ENCODE data around the gene TOB1. TPM values are rescaled to one million over a fixed set of nuclear protein-coding genes. Genes with fewer than 3 reads are reported as not detected.

The TOB1 gene
- total and polyA plus RNA-seq, 9 donors = 19.8 to 73.2 (median 55.2) TPM

DNA sequence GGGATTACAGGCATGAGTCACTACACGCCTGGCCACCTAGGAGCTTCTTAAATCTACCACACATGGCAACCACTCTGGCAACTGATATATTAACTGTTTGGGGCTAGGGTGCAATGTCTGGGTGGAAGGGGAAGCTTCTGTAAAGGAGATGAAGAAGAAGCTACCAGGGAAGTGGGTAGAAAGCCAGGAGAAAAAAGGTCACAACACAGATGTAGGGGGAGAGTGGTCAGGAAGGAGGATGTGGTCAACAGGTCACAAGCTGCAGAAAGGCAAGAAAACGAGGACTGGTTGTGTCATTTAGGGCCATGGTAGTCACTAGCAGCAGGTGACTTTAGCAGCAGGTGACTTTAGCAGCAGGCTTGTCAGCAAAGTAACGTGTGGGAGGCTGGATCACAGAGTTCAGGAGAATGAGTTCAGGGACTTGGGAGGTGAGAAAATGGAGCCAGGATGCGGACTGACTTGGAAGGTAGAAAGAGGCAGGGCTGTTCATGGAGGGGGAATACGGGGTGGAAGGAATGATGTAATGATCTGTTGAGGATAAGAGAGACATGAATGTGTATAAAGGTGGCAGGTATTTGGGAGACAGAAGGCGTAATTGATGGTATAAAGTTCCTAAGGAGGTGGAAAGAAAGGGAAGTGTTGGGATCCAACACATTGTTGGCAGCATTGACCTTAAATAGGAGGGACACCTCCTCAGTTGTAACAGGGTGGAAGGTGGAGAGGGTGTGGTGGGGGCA, 47.1 kb downstream of the TOB1 start:
- Histone ChIP-seq H3K27me3 (ENCODE audit: control insufficient read depth, insufficient read depth, low read length) (peaks cover 4% of the 10 kb centered on the region), H3K9me3 (replicated peaks; ENCODE audit: control insufficient read depth, low read depth, low read length) (no peaks in the 10 kb centered on the region), H3K4me1 (ENCODE audit: control insufficient read depth, insufficient read depth, low read length) (no peaks in the 10 kb centered on the region), H3K4me3 (ENCODE audit: low read length) (no peak overlapping the region), H3K36me3 (ENCODE audit: control insufficient read depth, insufficient read depth, low read length) (no peaks in the 10 kb centered on the region), H3K27ac (ENCODE audit: low read length) (no peak overlapping the region)
- 62% methylated on average over 5 of the region's 6 CpGs for WGBS (ENCODE audit: insufficient coverage)
- no peak for DNase-seq

- Histone ChIP-seq H3K9me3 (replicated peaks; ENCODE audit: control insufficient read depth, low read depth, low read length) (no peaks in the 10 kb centered on the region), H3K36me3 (ENCODE audit: control insufficient read depth, insufficient read depth, low read length) (no peaks in the 10 kb centered on the region), H3K4me3 (ENCODE audit: low read length) (no peak overlapping the region), H3K4me1 (ENCODE audit: control insufficient read depth, insufficient read depth, low read length) (no peaks in the 10 kb centered on the region), H3K27ac (ENCODE audit: low read length) (no peak overlapping the region), H3K27me3 (ENCODE audit: control insufficient read depth, insufficient read depth, low read length) (peaks cover 4% of the 10 kb centered on the region)
- 92% methylated on average over 2 of the region's 4 CpGs for WGBS (ENCODE audit: insufficient coverage)
- DNase-seq = no peak
Observed at GRCh38 chr17:50818261-50818660, 47.9 kb downstream of the TOB1 start.

DNA sequence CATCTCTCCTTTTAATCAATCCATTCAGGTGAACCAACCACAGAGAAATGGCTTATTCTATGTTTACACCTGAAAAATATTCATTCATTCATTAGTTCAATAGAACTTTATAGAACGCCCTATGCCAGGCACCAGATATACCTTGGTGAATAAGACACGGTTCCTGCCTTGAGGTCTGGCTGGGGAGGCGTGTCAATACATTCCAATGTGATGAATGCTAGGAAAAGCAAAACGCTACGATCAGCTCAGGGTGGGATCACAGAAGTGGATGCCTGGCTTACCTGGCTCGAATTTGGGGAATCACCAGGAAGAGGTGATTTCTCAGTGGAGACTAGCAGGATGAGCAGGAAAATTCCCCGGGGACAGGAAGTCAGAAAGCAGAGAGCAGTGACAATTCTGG, 48.3 kb downstream of the TOB1 start:
- H3K4me3 ChIP-seq (ENCODE audit: low read length) = no peak overlapping the region
- WGBS (ENCODE audit: insufficient coverage) = 40% methylated on average over 5 of the region's 7 CpGs
- no peaks in the 10 kb centered on the region for H3K4me1 ChIP-seq (ENCODE audit: control insufficient read depth, insufficient read depth, low read length)
- H3K9me3 ChIP-seq (replicated peaks; ENCODE audit: control insufficient read depth, low read depth, low read length) = no peaks in the 10 kb centered on the region
- DNase-seq = no peak
- H3K27ac ChIP-seq (ENCODE audit: low read length) = no peak overlapping the region
- peaks cover 4% of the 10 kb centered on the region for H3K27me3 ChIP-seq (ENCODE audit: control insufficient read depth, insufficient read depth, low read length)
- no peaks in the 10 kb centered on the region for H3K36me3 ChIP-seq (ENCODE audit: control insufficient read depth, insufficient read depth, low read length)

DNA sequence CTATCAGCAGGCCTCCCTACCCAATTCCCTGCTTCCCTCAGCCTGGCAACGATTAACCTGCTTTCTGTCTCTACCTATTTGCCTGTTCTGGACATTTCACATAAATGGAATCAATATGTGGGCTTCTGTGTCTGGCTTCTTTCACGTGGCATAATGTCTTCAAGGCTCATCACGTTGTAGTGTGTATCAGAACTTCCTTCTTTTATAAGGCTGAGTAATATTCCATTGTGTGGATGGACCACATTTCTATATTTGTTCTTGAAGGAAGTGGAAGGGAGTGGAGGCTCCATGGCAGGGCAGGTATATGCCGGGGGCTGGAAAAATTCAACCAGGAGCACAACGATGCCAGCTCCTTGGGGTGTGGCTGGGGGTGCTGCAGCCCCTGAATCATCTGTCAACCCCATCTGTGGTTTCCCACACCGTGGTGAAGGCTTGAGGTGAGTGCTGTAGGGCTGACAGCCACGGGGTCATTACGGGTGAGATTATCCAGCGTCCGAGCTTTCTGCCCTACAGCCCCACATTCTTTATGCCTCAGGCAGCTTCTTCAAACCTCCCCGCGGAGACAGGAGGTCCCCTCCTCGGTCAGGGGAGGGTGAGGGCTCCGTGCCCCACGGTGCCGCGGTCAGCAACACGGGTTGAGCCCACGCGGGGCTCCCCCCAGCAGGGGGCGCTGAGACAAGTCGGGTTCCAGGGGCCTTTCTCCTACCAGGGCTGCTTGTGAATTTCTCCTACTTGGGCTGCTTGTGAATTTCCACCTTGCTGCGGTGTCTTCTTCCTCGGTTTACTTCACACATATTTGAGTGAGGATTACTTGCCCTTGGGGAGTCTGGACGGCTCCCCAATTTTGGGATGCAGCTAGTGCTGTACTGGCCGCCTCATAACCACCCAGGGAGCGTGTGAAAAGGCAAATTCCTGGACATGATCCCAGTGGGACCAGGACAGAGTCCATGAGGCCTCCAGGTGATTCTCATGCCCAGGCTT, 49.1 kb downstream of the TOB1 start:
- Histone ChIP-seq H3K9me3 (replicated peaks; ENCODE audit: control insufficient read depth, low read depth, low read length) (no peaks in the 10 kb centered on the region), H3K27ac (ENCODE audit: low read length) (no peak overlapping the region), H3K36me3 (ENCODE audit: control insufficient read depth, insufficient read depth, low read length) (no peaks in the 10 kb centered on the region), H3K27me3 (ENCODE audit: control insufficient read depth, insufficient read depth, low read length) (peaks cover 4% of the 10 kb centered on the region), H3K4me1 (ENCODE audit: control insufficient read depth, insufficient read depth, low read length) (no peaks in the 10 kb centered on the region), H3K4me3 (ENCODE audit: low read length) (no peak overlapping the region)
- peak; percentile 22 for DNase-seq
- WGBS (ENCODE audit: insufficient coverage) = 24% methylated on average over 24 of the region's 27 CpGs

DNA sequence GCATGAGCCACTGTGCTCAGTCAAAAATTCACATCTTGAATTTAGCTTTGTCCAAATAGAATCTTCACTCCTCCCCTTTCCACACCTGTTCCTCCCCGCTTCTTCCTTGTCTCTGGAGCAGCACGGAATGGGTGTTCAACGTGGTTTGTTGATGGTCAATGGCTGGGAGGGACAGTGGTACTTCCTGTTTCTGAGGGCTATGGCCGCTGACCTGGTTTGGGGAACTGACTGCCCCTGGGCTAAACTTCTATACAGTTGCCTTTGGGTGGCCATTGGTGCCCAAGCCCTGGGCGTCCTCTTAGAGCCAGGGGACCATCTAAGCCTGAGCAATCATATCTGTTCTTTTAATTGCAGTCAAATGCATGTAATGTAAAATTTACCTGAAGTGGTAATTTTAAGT, 49.9 kb downstream of the TOB1 start:
- Histone ChIP-seq H3K9me3 (replicated peaks; ENCODE audit: control insufficient read depth, low read depth, low read length) (no peaks in the 10 kb centered on the region), H3K4me3 (ENCODE audit: low read length) (no peak overlapping the region), H3K27me3 (ENCODE audit: control insufficient read depth, insufficient read depth, low read length) (peaks cover 4% of the 10 kb centered on the region), H3K36me3 (ENCODE audit: control insufficient read depth, insufficient read depth, low read length) (no peaks in the 10 kb centered on the region), H3K27ac (ENCODE audit: low read length) (no peak overlapping the region), H3K4me1 (ENCODE audit: control insufficient read depth, insufficient read depth, low read length) (no peaks in the 10 kb centered on the region)
- WGBS (ENCODE audit: insufficient coverage) = 66% methylated on average over 3 of the region's 5 CpGs
- DNase-seq = no peak

GRCh38 chr17:50815400-50815799, 50.8 kb downstream of the TOB1 start:
- no peaks in the 10 kb centered on the region for H3K36me3 ChIP-seq (ENCODE audit: control insufficient read depth, insufficient read depth, low read length)
- no peak overlapping the region for H3K4me3 ChIP-seq (ENCODE audit: low read length)
- H3K4me1 ChIP-seq (ENCODE audit: control insufficient read depth, insufficient read depth, low read length) = no peaks in the 10 kb centered on the region
- no peak for DNase-seq
- no peaks in the 10 kb centered on the region for H3K9me3 ChIP-seq (replicated peaks; ENCODE audit: control insufficient read depth, low read depth, low read length)
- peaks cover 4% of the 10 kb centered on the region for H3K27me3 ChIP-seq (ENCODE audit: control insufficient read depth, insufficient read depth, low read length)
- H3K27ac ChIP-seq (ENCODE audit: low read length) = no peak overlapping the region
- WGBS (ENCODE audit: insufficient coverage) = 57% methylated on average over 2 of the region's 3 CpGs

DNA sequence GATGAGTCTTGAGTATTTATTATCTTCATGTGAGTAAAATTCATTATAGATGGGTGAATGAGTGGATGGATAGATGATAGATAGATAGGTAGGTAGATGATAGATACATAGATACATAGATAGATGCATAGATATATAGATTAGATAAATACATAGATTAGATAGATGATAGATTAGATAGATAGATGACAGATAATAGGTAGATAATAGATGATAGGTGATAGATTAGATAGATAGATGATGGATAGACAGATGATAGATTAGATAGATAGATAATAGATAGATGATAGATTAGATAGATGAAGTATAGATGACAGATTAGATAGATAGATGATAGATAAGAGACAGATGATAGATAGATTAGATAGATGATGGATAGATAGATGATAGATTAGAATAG, 52.6 kb downstream of the TOB1 start:
- Histone ChIP-seq H3K27me3 (ENCODE audit: control insufficient read depth, insufficient read depth, low read length) (peaks cover 4% of the 10 kb centered on the region), H3K36me3 (ENCODE audit: control insufficient read depth, insufficient read depth, low read length) (no peaks in the 10 kb centered on the region), H3K4me3 (ENCODE audit: low read length) (no peak overlapping the region), H3K4me1 (ENCODE audit: control insufficient read depth, insufficient read depth, low read length) (no peaks in the 10 kb centered on the region), H3K27ac (ENCODE audit: low read length) (no peak overlapping the region), H3K9me3 (replicated peaks; ENCODE audit: control insufficient read depth, low read depth, low read length) (no peaks in the 10 kb centered on the region)
- DNase-seq = no peak

Other genes starting within 250 kb of the TOB1 start
- gene ABCC3, start 231.5 kb downstream of the TOB1 start, total RNA-seq = 0.27 TPM
- gene ABCC3, start 231.5 kb downstream of the TOB1 start, polyA plus RNA-seq (ENCODE audit: insufficient read depth in 1 of 8, insufficient read length in 8 of 8, low replicate concordance in 1 of 8) = 1 to 10 TPM in 3 of 8 donors, under 1 TPM in 5; 0.24 to 8.0 (median 0.44) TPM
- 31.8 TPM for gene ANKRD40, start 158.4 kb downstream of the TOB1 start, total RNA-seq
- 10 to 100 TPM; 33.2 to 43.2 (median 37.3) TPM for gene ANKRD40, start 158.4 kb downstream of the TOB1 start, polyA plus RNA-seq (ENCODE audit: insufficient read depth in 1 of 8, insufficient read length in 8 of 8, low replicate concordance in 1 of 8)
- gene LUC7L3, start 146.8 kb downstream of the TOB1 start, total RNA-seq = 76.3 TPM
- 100 to 1,000 TPM; 247 to 302 (median 260) TPM for gene LUC7L3, start 146.8 kb downstream of the TOB1 start, polyA plus RNA-seq (ENCODE audit: insufficient read depth in 1 of 8, insufficient read length in 8 of 8, low replicate concordance in 1 of 8)
- gene ANKRD40CL, start 98.8 kb downstream of the TOB1 start, total RNA-seq = not detected
- under 1 TPM in 5 of 8 donors, not detected in 3; 0.21 to 0.56 (median 0.23) TPM for gene ANKRD40CL, start 98.8 kb downstream of the TOB1 start, polyA plus RNA-seq (ENCODE audit: insufficient read depth in 1 of 8, insufficient read length in 8 of 8, low replicate concordance in 1 of 8)
- 2.0 TPM for gene WFIKKN2, start 30.8 kb downstream of the TOB1 start, total RNA-seq
- gene WFIKKN2, start 30.8 kb downstream of the TOB1 start, polyA plus RNA-seq (ENCODE audit: insufficient read depth in 1 of 8, insufficient read length in 8 of 8, low replicate concordance in 1 of 8) = 1 to 10 TPM in 5 of 8 donors, under 1 TPM in 3; 0.35 to 3.3 (median 1.2) TPM